SK-N-SH treated with all-trans-retinoic acid at 6 μM for 48 hours (cell line): ENCODE results near the gene FAM151A.

Source experiments
- ATAC-seq: fragments of 200-7000 bp; cut with Tn5 transposase; 3 replicates; pipeline ENCODE4 v1.9.1; 2020; ENCODE audit warnings: mild to moderate bottlenecking, moderate library complexity
- BACH2 ChIP-seq: fragments of 250-450 bp; sonication (Bioruptor Pico); IDR thresholded peaks from 2 replicates; pipeline ENCODE4 v1.9.0; 2021; ENCODE audit warnings: mild to moderate bottlenecking, borderline replicate concordance
- CREB5 ChIP-seq: fragments of 250-450 bp; sonication (Bioruptor Pico); IDR thresholded peaks from 2 replicates; pipeline ENCODE4 v1.5.1; 2020; ENCODE audit warnings: low read depth, mild to moderate bottlenecking, moderate library complexity
- ESRRG ChIP-seq: fragments of 250-450 bp; sonication (Bioruptor Pico); IDR thresholded peaks from 2 replicates; pipeline ENCODE4 v1.6.1; 2021; ENCODE audit warnings: mild to moderate bottlenecking
- GLIS3 ChIP-seq: fragments of 250-450 bp; sonication (Bioruptor Pico); IDR thresholded peaks from 2 replicates; pipeline ENCODE4 v1.5.0; 2020; ENCODE audit warnings: mild to moderate bottlenecking, moderate library complexity
- OSR1 ChIP-seq: fragments of 250-450 bp; sonication (Bioruptor Pico); IDR thresholded peaks from 2 replicates; pipeline ENCODE4 v1.8.0; 2022; ENCODE audit warnings: moderate library complexity, mild to moderate bottlenecking, inconsistent platforms
- PATZ1 ChIP-seq: fragments of 250-450 bp; sonication (Bioruptor Pico); IDR thresholded peaks from 2 replicates; pipeline ENCODE4 v1.8.0; 2020; ENCODE audit warnings: mild to moderate bottlenecking, moderate library complexity, borderline replicate concordance
- POU6F1 ChIP-seq: fragments of 250-450 bp; sonication (Bioruptor Pico); IDR thresholded peaks from 2 replicates; pipeline ENCODE4 v1.8.0; 2021; ENCODE audit warnings: low read depth, mild to moderate bottlenecking, moderate library complexity, borderline replicate concordance
- PPARA ChIP-seq: fragments of 250-450 bp; sonication (Bioruptor Pico); IDR thresholded peaks from 2 replicates; pipeline ENCODE4 v1.5.0; 2020; ENCODE audit warnings: mild to moderate bottlenecking, borderline replicate concordance
- RARB ChIP-seq: fragments of 250-450 bp; sonication (Bioruptor Pico); IDR thresholded peaks from 2 replicates; pipeline ENCODE4 v1.8.0; 2021; ENCODE audit warnings: mild to moderate bottlenecking, moderate library complexity
- SNAI2 ChIP-seq: fragments of 250-450 bp; sonication (Bioruptor Pico); IDR thresholded peaks from 2 replicates; pipeline ENCODE4 v1.5.0; 2020; ENCODE audit warnings: mild to moderate bottlenecking, moderate library complexity
- TCF4 ChIP-seq: fragments of 250-450 bp; sonication (Bioruptor Pico); IDR thresholded peaks from 2 replicates; pipeline ENCODE4 v1.8.0; 2021; ENCODE audit warnings: mild to moderate bottlenecking, moderate library complexity, borderline replicate concordance
- TOX ChIP-seq: fragments of 250-450 bp; sonication (Bioruptor Pico); IDR thresholded peaks from 2 replicates; pipeline ENCODE4 v1.8.0; 2021; ENCODE audit warnings: mild to moderate bottlenecking, moderate library complexity, borderline replicate concordance
- TSHZ2 ChIP-seq: fragments of 250-450 bp; sonication (Bioruptor Pico); IDR thresholded peaks from 2 replicates; pipeline ENCODE4 v1.5.0; 2020; ENCODE audit warnings: mild to moderate bottlenecking, moderate library complexity
- ZC3H10 ChIP-seq: fragments of 250-450 bp; sonication (Bioruptor Pico); IDR thresholded peaks from 2 replicates; pipeline ENCODE4 v1.5.1; 2021; ENCODE audit warnings: mild to moderate bottlenecking, moderate library complexity
- ZFP3 ChIP-seq: fragments of 250-450 bp; sonication (Bioruptor Pico); IDR thresholded peaks from 2 replicates; pipeline ENCODE4 v1.5.0; 2020; ENCODE audit warnings: mild to moderate bottlenecking, moderate library complexity
- ZFP30 ChIP-seq: fragments of 450-650 bp; formaldehyde crosslinking; IDR thresholded peaks from 2 replicates; pipeline ENCODE4 v1.5.0; 2022; ENCODE audit warnings: mild to moderate bottlenecking, moderate library complexity
- ZNF565 ChIP-seq: fragments of 450-650 bp; formaldehyde crosslinking; conservative IDR thresholded peaks from 2 replicates; pipeline ENCODE4 v1.5.0; 2020; ENCODE audit warnings: low read depth, mild to moderate bottlenecking, moderate library complexity
- ZNF70 ChIP-seq: fragments of 450-650 bp; formaldehyde crosslinking; IDR thresholded peaks from 2 replicates; pipeline ENCODE4 v1.5.0; 2020; ENCODE audit warnings: mild to moderate bottlenecking, moderate library complexity
- ZNF8 ChIP-seq: fragments of 450-650 bp; formaldehyde crosslinking; IDR thresholded peaks from 2 replicates; pipeline ENCODE4 v1.5.0; 2020; ENCODE audit warnings: mild to moderate bottlenecking, moderate library complexity

The FAM151A gene

GRCh38 chr1:54666333-54666732, 43.0 kb upstream of the FAM151A start:
- no peak for ATAC-seq
- TF ChIP-seq TSHZ2 (CRISPR knock-in tag): no peak
- TF ChIP-seq ESRRG: no peak
- TF ChIP-seq PATZ1 (CRISPR knock-in tag): no peak
- no peak for TF ChIP-seq GLIS3
- TF ChIP-seq ZFP30: no peak
- TF ChIP-seq TCF4 (CRISPR knock-in tag): no peak
- TF ChIP-seq POU6F1 (CRISPR knock-in tag): no peak
- TF ChIP-seq PPARA (CRISPR knock-in tag): no peak
- TF ChIP-seq BACH2 (CRISPR knock-in tag): no peak
- TF ChIP-seq, all 23 proteins: peak for 0

- TF ChIP-seq SNAI2 (CRISPR knock-in tag) (no peak), OSR1 (CRISPR knock-in tag) (no peak), PPARA (CRISPR knock-in tag) (no peak), RARB (CRISPR knock-in tag) (no peak), ZNF8 (no peak), ZNF70 (no peak), ZNF565 (CRISPR knock-in tag) (no peak)
- ATAC-seq: no peak
Observed at GRCh38 chr1:54665852-54666251, 42.5 kb upstream of the FAM151A start.

- TF ChIP-seq ZNF70: no peak
- ATAC-seq: no peak
Observed at GRCh38 chr1:54664364-54664763, 41.0 kb upstream of the FAM151A start.

- TF ChIP-seq SNAI2 (CRISPR knock-in tag) (no peak), TSHZ2 (CRISPR knock-in tag) (no peak), ZNF565 (CRISPR knock-in tag) (no peak)
- no peak for ATAC-seq
Observed at GRCh38 chr1:54663725-54664124, 40.4 kb upstream of the FAM151A start.

- no peak for ATAC-seq
- TF ChIP-seq ZFP3 (CRISPR knock-in tag) (no peak), TCF4 (CRISPR knock-in tag) (no peak), PATZ1 (CRISPR knock-in tag) (no peak), TOX (CRISPR knock-in tag) (no peak), OSR1 (CRISPR knock-in tag) (no peak), ZC3H10 (CRISPR knock-in tag) (no peak), CREB5 (CRISPR knock-in tag) (no peak), PPARA (CRISPR knock-in tag) (no peak), RARB (CRISPR knock-in tag) (no peak), POU6F1 (CRISPR knock-in tag) (no peak)
Observed at GRCh38 chr1:54658164-54658913, 35.0 kb upstream of the FAM151A start.
